HUDEP-2 (cell line): Measurements from ENCODE around the gene MRGPRX4.
"Not testable (repeated sequence)": the region's sequence is repeated elsewhere in the genome, so short reads cannot be mapped to it uniquely, and the experiment has no call there.

ENCODE experiments used
- DNase-seq, 76 experiments: peaks; one replicate each; lab custom pipeline; 2025; ENCODE audit not compliant: unreplicated experiment in 76 of 76; lab: John Stamatoyannopoulos, UW

Gene MRGPRX4

GRCh38 chr11:18172666-18173065 lies at the start of gene MRGPRX4:
MRGPRX4 (plus strand) TSS chr11:18172837; CDS start chr11:18173257, 420 bp downstream.
- no peak for DNase-seq

DNA sequence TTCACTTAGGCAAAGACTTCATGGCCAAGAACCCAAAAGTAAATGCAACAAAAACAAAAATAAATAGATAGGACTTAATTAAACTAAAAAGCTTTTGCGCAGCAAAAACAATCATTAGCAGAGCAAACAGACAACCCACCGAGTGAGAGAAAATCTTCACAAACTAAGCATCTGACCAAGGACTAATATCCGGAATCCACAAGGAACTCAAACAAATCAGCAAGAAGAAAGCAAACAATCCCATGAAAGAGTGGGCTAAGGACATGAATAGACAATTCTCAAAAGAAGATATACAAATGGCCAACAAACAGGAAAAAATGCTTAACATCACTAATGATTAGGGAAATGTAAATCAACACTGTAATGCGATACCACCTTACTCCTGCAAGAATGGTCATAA lies 41.5 kb upstream of the MRGPRX4 start:
- not testable (repeated sequence) for DNase-seq

GRCh38 chr11:18132341-18132740 lies 40.3 kb upstream of the MRGPRX4 start, which contains the start of gene MRGPRX3:
MRGPRX3 (plus strand) TSS chr11:18132571; CDS start chr11:18137203, 4,632 bp downstream.
- DNase-seq, result no peak

DNA sequence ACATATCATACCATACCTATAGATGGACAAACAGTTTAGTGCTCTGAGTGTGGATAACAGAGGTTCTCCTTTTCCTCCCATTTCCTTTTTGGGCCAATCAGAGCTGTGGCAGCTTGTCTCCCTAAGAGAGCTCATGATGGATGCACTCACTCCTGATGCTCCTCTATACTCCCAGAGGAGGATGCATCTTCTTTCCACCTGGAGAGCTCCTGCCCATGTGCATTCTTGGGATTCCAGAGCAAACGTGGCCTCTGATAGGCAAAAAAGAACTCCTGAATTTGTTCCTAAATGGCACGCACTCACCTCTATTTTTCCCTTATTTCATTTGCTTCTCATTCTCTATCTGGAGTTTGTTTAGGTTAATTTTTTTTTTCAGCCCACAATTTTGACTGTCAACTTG lies 37.3 kb upstream of the MRGPRX4 start:
- DNase-seq, result no peak

DNA sequence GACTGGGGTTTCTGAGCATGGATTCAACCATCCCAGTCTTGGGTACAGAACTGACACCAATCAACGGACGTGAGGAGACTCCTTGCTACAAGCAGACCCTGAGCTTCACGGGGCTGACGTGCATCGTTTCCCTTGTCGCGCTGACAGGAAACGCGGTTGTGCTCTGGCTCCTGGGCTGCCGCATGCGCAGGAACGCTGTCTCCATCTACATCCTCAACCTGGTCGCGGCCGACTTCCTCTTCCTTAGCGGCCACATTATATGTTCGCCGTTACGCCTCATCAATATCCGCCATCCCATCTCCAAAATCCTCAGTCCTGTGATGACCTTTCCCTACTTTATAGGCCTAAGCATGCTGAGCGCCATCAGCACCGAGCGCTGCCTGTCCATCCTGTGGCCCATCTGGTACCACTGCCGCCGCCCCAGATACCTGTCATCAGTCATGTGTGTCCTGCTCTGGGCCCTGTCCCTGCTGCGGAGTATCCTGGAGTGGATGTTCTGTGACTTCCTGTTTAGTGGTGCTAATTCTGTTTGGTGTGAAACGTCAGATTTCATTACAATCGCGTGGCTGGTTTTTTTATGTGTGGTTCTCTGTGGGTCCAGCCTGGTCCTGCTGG lies 35.3 kb upstream of the MRGPRX4 start:
- no peak for DNase-seq

- no peak for DNase-seq
Observed at GRCh38 chr11:18140145-18140544, 32.5 kb upstream of the MRGPRX4 start.

DNA sequence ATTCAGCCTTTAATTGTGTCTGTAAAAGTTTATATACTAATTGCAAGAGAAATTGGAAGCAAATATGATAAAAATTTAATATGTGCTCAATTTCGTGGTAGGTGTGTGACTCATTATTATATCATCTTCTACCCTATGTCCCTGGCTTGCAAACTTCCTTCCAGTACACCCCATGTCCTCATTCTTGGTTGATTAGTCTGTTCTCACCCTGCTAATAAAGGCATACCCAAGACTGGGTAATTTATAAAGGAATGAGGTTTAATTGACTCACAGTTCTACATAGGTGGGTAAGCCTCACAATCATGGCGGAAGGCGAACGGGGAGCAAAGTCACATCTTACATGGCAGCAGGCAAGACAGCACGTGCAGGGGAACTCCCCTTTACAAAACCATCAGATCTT lies 28.4 kb upstream of the MRGPRX4 start:
- DNase-seq, result no peak

GRCh38 chr11:18145025-18145424 lies 27.6 kb upstream of the MRGPRX4 start:
- peak in 1 of 76 experiments; percentile 19 for DNase-seq

GRCh38 chr11:18145837-18146236 lies 26.8 kb upstream of the MRGPRX4 start:
- no peak for DNase-seq

GRCh38 chr11:18151581-18151980 lies 21.1 kb upstream of the MRGPRX4 start:
- DNase-seq, result no peak

GRCh38 chr11:18168372-18168771 lies 4.3 kb upstream of the MRGPRX4 start:
- DNase-seq, result no peak

DNA sequence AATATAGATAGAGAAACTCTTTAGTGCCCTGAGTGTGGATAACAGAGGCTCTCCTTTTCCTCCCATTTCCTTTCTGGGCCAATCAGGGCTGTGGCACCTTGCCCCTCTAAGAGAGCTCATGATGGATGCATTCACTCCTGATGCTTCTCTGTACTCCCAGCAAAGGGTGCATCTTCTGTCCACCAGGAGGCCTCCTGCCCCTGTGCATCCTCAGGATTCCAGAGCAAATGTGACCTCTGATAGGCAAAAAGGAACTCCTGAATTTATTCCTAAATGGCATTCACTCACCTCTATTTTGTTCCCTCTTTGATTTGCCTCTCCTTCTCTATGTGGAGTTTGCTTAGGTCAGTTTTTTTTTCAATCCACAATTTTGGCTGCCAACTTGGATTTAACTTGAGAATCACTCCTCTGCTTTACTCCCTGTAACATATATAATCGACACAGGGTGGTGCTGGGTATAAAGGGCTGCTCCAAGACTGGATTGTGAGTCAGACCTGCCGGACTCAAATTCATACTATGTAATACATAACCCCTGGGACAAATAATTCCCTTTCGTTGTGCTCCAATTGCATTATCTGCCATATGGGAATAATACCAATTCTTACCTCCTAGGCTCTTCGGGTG lies 1.1 kb upstream of the MRGPRX4 start:
- DNase-seq, result peak in 8 of 76 experiments; percentile 1 to 5 (median 4)

DNA sequence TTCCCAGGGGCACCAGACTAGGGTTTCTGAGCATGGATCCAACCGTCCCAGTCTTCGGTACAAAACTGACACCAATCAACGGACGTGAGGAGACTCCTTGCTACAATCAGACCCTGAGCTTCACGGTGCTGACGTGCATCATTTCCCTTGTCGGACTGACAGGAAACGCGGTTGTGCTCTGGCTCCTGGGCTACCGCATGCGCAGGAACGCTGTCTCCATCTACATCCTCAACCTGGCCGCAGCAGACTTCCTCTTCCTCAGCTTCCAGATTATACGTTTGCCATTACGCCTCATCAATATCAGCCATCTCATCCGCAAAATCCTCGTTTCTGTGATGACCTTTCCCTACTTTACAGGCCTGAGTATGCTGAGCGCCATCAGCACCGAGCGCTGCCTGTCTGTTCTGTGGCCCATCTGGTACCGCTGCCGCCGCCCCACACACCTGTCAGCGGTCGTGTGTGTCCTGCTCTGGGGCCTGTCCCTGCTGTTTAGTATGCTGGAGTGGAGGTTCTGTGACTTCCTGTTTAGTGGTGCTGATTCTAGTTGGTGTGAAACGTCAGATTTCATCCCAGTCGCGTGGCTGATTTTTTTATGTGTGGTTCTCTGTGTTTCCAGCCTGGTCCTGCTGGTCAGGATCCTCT lies 709 bp downstream of the MRGPRX4 start:
- no peak for DNase-seq

GRCh38 chr11:18188796-18189195 lies 16.2 kb downstream of the MRGPRX4 start:
- DNase-seq, result no peak

GRCh38 chr11:18189476-18190245 lies 17.0 kb downstream of the MRGPRX4 start:
- not testable (repeated sequence) for DNase-seq

DNA sequence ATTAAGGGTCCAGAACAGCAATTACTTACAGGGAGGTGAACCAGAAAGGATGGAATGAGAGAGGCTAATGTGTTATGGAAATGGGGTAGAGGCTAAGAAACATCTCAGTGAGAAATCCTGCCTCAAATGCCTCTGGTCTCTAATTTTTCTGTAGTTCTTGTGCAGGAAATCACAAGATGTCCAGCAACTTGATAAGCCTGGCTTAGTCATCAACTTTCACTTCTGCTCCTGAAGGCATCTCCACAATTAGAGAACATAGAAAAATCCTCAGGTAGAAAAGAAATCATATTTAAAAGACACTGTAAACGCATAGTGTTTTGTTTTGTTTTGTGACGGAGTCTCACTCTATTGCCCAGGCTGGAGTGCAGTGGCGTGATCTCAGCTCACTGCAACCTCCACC lies 18.7 kb downstream of the MRGPRX4 start:
- no peak for DNase-seq

- DNase-seq, result no peak
Observed at GRCh38 chr11:18193010-18193409, 20.4 kb downstream of the MRGPRX4 start.

DNA sequence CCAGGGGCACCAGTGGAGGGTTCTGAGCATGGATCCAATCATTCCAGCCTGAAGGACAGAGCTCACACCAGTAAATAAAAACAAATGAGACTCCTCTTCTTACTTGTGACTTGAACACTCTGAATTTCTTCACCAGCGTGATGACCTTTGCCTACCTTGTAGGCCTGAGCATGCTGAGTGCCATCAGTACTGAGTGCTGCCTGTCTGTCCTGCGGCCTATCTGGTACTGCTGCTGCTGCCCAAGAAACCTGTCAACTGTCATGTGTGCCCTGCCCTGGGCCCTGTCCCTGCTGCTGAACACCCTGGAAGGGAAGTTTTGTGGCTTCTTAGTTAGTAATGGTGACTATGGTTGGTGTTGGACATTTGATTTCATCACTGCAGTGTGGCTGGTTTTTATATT lies 23.9 kb downstream of the MRGPRX4 start:
- DNase-seq, result no peak

GRCh38 chr11:18197738-18198137 lies 25.1 kb downstream of the MRGPRX4 start:
- not testable (repeated sequence) for DNase-seq

GRCh38 chr11:18203723-18204122 lies 31.1 kb downstream of the MRGPRX4 start:
- peak in 4 of 76 experiments; percentile 2 to 11 (median 4) for DNase-seq

DNA sequence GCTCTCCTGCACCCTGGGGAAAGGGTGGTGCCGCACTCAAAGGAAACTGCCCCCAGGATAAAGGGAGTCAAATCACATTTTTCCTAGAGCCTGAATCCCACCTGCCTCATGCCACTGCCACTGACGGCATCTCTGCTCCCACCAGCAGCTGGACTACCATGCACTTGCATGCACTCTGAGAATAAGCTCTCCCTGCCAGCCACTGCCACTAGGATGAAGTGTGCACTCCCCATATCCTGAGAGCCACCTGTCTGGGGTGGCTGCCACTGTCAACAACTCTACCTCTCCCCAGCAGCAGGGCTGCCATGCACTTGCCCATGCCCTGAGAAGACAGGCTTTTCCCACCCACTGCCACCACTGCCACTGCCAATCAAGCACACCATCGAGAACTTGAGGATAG lies 31.6 kb downstream of the MRGPRX4 start:
- no peak for DNase-seq
